ENCODE data around the gene RAP1GDS1.

The RAP1GDS1 gene

GRCh38 chr4:98434816-98435215, 173.6 kb downstream of the RAP1GDS1 start (continued):
- TF ChIP-seq ZNF140 (tag by site-specific recombination; IDR thresholded peaks at IDR 0.05) (no peak), ZSCAN23 (tag by site-specific recombination; IDR thresholded peaks at IDR 0.05) (no peak), ZNF37A (tag by site-specific recombination; IDR thresholded peaks at IDR 0.05) (no peak), ZEB2 (tag by site-specific recombination; IDR thresholded peaks at IDR 0.05) (no peak), ZNF785 (tag by site-specific recombination; IDR thresholded peaks at IDR 0.05) (no peak), ZNF280C (tag by site-specific recombination; IDR thresholded peaks at IDR 0.05) (no peak), ZNF19 (tag by site-specific recombination; IDR thresholded peaks at IDR 0.05; ENCODE audit: low read depth) (no peak)

DNA sequence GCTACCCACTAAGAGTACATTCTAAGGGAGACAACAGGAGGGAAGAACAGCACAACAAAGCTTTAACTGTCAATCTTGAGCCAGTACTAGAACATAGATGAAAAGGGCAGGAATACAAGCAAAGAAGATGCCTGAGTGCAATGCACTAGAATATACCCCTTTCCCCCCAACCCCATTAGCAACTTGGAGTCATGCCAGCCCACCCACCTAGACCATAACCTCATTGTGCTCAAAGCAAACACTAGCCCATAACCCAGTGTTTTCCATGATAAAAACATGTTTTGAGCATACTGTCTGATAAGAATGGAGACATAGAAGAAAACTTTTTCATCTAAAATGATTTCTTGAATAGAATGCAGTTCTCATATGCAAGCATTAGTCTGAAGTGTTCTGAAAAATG, 183.2 kb downstream of the RAP1GDS1 start:
- Histone ChIP-seq H3K9me3 (ENCODE audit: control insufficient read depth, insufficient read depth, low read depth, low read length) (no peaks in the 10 kb centered on the region), H3K36me3 (ENCODE audit: control insufficient read depth in 2 of 2, insufficient read depth in 1 of 2, low read length in 2 of 2) (peaks cover 0 to 11% of the 10 kb centered on the region in 2 experiments; a peak in 1 of 3 replicates), H3K4me3 (ENCODE audit: low read depth, low read length) (no peak overlapping the region), H3K4me1 (ENCODE audit: control insufficient read depth, insufficient read depth, low read length) (no peaks in the 10 kb centered on the region), H3K27ac (ENCODE audit: extremely low read depth, low read depth, low read length) (no peak overlapping the region)
- no peak for TF ChIP-seq ZNF704 (tag by site-specific recombination; IDR thresholded peaks at IDR 0.05)
- CTCF ChIA-PET: no interaction called here
- POLR2A ChIA-PET: no interaction called here

DNA sequence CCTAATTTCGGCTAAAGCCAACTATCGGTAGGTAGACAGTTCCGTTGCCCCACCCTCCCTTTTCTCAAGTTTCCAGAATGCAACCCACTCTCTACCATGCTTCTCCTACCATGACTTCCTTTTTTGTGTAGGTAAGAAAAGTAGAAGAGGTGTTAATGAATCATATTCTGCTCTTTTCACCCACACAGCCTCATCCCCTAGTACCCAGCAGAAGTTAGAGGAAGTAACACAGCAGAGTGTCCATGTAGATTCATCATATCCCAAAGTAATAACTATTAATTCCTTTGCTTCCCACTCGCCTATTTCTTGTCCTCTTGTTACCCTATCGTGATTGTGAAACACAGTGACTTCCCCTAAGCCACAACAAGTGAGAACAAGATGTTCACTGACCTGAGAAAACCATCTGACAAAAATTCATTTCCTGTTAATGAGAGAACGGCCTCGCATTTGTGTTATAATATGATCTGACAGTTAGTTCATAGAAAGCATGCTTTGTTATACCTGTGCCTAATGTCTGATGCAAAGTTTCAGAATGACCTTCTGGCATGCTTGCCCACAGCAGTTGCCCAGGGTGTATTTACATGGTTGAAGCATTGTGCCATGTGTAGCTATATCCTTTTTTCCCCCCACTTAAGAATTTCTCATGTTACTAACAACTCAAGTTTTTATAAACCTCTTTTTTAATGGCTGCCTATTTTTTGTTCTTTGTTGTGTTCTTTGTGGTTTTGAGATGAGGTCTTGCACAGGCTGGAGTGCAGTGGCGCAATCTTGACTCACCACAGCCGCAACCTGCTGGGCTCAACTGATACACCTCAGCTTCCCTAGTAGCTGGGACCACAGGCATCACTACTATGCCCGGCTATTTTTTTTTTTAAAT, 185.6 kb downstream of the RAP1GDS1 start:
- Histone ChIP-seq H3K4me3 (ENCODE audit: low read depth, low read length) (no peak overlapping the region), H3K27ac (ENCODE audit: extremely low read depth, low read depth, low read length) (no peak overlapping the region), H3K4me1 (ENCODE audit: control insufficient read depth, insufficient read depth, low read length) (no peaks in the 10 kb centered on the region), H3K9me3 (ENCODE audit: control insufficient read depth, insufficient read depth, low read depth, low read length) (no peaks in the 10 kb centered on the region), H3K36me3 (ENCODE audit: control insufficient read depth in 2 of 2, insufficient read depth in 1 of 2, low read length in 2 of 2) (peaks cover 0 to 11% of the 10 kb centered on the region in 2 experiments; a peak in 1 of 3 replicates)
- TF ChIP-seq ZNF473 (tag by site-specific recombination; IDR thresholded peaks at IDR 0.05) (no peak), ZNF354C (tag by site-specific recombination; IDR thresholded peaks at IDR 0.05; ENCODE audit: borderline replicate concordance, low read depth) (no peak), ZIC2 (tag by site-specific recombination; IDR thresholded peaks at IDR 0.05) (no peak)
- TF ChIP-seq, protein P1, sequence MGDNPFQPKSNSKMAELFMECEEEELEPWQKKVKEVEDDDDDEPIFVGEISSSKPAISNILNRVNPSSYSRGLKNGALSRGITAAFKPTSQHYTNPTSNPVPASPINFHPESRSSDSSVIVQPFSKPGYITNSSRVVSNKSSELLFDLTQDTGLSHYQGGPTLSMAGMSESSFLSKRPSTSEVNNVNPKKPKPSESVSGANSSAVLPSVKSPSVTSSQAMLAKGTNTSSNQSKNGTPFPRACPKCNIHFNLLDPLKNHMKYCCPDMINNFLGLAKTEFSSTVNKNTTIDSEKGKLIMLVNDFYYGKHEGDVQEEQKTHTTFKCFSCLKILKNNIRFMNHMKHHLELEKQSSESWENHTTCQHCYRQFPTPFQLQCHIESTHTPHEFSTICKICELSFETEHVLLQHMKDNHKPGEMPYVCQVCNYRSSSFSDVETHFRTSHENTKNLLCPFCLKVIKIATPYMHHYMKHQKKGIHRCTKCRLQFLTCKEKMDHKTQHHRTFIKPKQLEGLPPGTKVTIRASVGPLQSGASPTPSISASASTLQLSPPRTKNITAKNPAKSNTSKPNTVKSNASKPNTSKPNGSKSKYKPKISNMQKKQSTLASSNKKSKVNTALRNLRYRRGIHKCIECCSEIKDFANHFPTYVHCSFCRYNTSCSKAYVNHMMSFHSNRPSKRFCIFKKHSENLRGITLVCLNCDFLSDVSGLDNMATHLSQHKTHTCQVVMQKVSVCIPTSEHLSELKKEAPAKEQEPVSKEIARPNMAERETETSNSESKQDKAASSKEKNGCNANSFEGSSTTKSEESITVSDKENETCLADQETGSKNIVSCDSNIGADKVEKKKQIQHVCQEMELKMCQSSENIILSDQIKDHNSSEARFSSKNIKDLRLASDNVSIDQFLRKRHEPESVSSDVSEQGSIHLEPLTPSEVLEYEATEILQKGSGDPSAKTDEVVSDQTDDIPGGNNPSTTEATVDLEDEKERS (tag by site-specific recombination; IDR thresholded peaks at IDR 0.05): no peak
- POLR2A ChIA-PET: no interaction called here
- CTCF ChIA-PET: interaction anchor here (0.8 kb wide), 1 partner anchor 9 kb away, joined by 3 read pairs; no protein-coding TSS in a partner anchor

- H3K27ac ChIP-seq (ENCODE audit: extremely low read depth, low read depth, low read length): no peak overlapping the region
- ChIA-PET CTCF (interaction anchor here (0.8 kb wide), 1 partner anchor 10 kb away, joined by 3 read pairs; no protein-coding TSS in a partner anchor), POLR2A (no interaction called here)
- no peaks in the 10 kb centered on the region for H3K4me1 ChIP-seq (ENCODE audit: control insufficient read depth, insufficient read depth, low read length)
- no peak for TF ChIP-seq FEZF1 (tag by site-specific recombination; IDR thresholded peaks at IDR 0.05)
- no peak for TF ChIP-seq ZNF473 (tag by site-specific recombination; IDR thresholded peaks at IDR 0.05)
- no peak for TF ChIP-seq HOXC10 (CRISPR knock-in tag; IDR thresholded peaks at IDR 0.05)
- no peaks in the 10 kb centered on the region for H3K9me3 ChIP-seq (ENCODE audit: control insufficient read depth, insufficient read depth, low read depth, low read length)
- peaks cover 0 to 3% of the 10 kb centered on the region in 2 experiments; a peak in 1 of 3 replicates for H3K36me3 ChIP-seq (ENCODE audit: control insufficient read depth in 2 of 2, insufficient read depth in 1 of 2, low read length in 2 of 2)
- H3K4me3 ChIP-seq (ENCODE audit: low read depth, low read length): no peak overlapping the region
These were observed 186.5 kb downstream of the RAP1GDS1 start for GRCh38 chr4:98447648-98448047.
